HG03175 (cell line): ENCODE data around the gene PRM2.
"Not testable (repeated sequence)": the region's sequence is repeated elsewhere in the genome, so short reads cannot be mapped to it uniquely, and the experiment has no call there.

ENCODE experiments used
- ATAC-seq: cut with Tn5 transposase; IDR thresholded peaks from one replicate; pipeline ENCODE4 v1.9.1; 2021; ENCODE audit warnings: mild to moderate bottlenecking, moderate library complexity; ENCODE audit not compliant: unreplicated experiment

The PRM2 gene

GRCh38 chr16:11307639-11308492 lies 31.6 kb upstream of the PRM2 start:
- ATAC-seq, result no peak

DNA sequence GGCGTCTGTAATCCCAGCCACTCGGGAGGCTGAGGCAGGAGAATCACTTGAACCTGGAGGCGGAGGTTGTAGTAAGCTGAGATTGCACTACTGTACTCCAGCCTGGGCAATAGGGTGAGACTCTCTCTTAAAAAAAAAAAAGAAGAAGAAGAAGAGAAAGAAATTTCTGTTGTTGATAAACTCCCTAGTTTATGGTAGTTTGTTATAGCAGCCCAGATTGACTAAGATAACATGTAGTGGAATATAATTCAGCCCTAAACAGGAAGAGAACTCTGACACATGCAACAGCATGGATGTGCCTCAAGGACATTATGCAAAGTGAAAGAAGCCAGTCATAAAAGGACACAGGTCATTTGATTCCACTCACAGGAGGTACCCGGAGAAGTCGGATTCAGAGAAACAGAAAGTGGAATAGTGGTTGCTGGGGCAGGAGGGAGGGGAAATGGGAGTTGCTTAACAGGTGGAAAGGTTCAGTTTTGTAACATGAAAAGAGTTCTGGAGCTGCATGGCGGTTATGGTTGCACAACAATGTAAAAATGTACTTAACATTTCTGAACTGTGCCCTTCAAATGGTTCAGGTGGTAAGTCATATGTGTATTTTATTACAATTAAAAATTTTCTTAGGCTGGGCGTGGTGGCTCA lies 30.8 kb upstream of the PRM2 start:
- ATAC-seq, result no peak

- ATAC-seq, result no peak
These were observed 30.1 kb upstream of the PRM2 start for GRCh38 chr16:11306381-11306780.

DNA sequence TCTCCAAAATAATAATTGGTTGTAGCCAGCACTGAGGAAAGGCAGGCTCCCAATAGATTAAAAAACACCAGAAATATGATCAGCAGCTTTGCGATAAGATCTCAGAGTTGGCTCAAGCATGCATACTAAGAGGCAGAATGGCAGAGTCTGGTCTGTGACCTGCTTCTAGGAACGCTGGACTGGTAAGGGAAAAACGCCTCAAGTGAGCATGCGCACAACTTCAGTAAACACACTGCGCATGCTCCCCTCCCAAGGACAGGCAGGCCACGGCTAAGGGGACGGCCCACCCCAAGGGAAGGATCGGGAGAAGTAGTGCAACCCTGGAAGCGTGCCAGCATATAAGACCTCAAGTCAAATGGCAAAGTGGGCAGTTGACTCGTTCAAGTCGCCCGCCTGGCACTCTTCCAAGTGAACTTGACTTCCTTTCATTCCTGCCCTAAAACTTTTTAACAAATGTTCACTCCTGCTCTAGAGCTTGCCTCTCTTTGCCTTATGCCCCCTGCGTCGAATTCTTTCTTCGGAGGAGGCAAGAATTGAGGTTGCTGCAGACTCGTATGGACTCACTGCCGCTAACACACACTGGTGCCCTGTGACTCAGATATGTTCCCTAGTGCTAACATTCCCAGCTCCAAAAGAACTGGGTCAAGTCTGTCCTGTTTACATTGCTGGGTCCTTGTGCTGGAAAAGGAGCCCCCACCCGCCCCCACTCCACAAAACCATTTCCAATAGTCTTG lies 27.3 kb upstream of the PRM2 start:
- ATAC-seq, result no peak

GRCh38 chr16:11302977-11303376 lies 26.7 kb upstream of the PRM2 start:
- no peak for ATAC-seq

- no peak for ATAC-seq
These were observed 25.6 kb upstream of the PRM2 start for GRCh38 chr16:11301645-11302501.

GRCh38 chr16:11300560-11300892 lies 24.2 kb upstream of the PRM2 start:
- no peak for ATAC-seq

DNA sequence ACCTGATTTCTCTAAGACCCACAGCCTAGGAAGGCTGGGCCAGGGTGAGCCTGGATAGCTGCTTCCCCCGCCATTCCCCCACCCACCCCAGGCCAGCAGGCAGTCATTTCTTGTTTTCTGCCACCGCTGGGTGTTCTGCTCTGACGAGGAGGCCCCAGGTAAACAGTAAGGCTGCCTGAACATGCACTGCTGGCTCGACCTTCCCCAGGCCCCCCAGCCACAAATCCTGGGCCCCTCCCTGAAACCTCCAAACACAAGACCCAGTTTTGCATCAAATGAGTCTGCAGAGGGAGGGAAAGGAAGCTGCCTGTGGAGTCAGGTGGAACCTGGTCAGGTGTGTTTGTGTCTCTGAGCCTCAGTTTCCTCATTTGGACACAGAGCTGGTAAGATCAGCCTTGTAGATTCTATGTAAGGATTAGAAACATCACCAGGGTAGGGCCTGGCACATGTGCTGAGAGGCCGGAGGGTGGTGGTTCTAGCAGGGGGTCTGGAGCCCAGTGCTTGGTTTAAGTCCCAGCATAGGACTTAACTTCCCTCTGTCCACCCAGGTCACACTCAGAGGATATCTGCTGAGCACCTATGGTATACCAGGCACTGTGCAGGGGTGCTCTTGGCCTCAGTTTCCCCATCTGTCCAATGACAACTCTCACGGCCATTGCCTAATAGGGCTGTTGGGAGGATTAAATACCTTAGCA lies 23.7 kb upstream of the PRM2 start:
- ATAC-seq, result no peak

GRCh38 chr16:11298950-11299547 lies 22.8 kb upstream of the PRM2 start:
- ATAC-seq, result not testable (repeated sequence)

DNA sequence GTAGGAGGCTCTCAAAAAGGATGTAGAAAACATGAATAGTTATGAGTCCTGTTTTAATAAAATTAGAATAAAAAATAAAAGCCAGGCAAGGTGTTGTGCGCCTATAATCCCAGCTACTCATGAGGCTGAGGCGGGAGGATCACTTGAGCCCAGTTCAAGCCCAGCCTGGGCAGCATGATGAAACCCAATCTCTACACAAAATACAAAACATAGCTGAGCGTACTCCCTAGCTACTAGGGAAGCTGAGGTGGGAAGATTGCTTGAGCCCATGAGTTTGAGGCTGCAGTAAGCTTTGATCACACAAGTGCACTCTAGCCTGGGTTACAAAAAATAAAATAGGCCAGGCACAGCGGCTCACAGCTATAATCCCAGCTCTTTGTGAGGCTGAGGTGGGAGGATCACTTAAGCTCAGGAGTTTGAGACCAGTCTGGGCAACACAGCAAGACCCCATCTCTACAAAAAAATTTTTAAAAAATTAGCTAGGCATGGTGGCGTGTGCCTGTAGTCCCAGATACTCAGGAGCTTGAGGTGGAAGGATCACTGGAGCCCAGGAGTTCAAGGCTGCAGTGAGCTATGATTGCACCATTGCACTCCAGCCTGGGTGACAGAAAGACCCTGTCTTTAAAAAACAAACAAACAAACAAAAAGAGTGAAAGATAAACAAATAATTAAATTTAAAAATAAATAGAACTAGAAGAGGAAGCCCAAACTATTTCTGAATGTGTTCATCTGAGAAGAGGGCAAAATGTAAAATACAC lies 22.0 kb upstream of the PRM2 start:
- no peak for ATAC-seq

- ATAC-seq, result peak; percentile 90
These were observed 21.3 kb upstream of the PRM2 start for GRCh38 chr16:11297492-11298142.

DNA sequence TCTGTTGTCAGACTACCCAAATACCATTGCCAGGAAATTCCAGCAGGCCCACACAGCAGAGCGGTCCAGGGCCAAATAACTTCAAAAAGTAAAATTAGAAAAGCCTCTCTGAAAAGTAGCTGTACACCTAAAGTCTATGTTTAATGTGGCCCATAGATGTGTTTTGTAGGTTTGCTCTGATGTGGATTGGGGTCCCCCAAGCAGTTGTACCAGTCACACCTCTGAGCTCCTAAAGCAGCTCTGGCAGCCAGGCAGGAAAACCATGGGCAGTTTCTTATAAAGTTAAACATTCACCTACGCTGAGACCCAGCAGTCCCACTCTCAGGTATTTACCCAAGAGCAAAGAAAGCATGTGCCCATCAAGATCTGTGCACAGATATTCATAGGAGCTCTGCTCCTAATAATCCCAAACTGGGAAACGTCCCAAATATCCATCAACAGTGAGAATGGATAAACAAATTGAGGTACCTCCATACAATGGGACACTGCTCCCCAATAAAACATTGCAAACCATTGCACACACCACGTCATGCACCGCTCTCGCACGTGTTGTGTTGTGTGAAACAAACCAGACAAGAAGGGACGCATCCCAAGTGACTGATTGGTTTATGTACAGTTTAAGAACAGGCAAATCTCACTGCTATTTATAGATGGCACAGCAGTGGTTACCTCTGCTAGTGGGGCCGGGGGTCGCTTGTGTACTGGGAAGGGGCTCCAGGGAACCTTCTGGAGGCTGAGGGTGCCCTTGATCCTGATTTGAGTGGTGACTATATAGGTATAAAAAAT lies 20.6 kb upstream of the PRM2 start:
- peak; percentile 9 for ATAC-seq

DNA sequence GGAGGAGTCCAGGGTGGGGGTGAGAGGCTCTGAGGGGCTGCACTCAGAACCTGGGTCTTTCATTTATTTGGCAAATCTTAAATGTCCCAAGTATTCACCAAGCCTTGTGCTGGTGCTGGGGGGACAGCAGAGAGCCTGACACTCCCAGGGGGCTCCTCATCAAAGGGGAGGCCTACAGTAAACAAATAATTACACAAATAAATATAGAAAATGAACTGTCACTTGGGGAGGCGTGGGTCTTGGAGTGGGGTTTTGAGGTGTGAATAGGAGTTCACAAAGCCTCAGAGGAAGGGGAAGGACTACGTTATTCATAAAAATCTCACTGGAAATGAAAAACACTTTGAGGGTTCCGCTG lies 20.0 kb upstream of the PRM2 start:
- no peak for ATAC-seq

GRCh38 chr16:11295672-11296071 lies 19.4 kb upstream of the PRM2 start:
- ATAC-seq, result no peak

- no peak for ATAC-seq
These were observed 15.9 kb upstream of the PRM2 start for GRCh38 chr16:11292076-11292748.

- no peak for ATAC-seq
These were observed 14.9 kb upstream of the PRM2 start for GRCh38 chr16:11291091-11291703.
